ENCODE data around the gene EXOC3L1.

DNA sequence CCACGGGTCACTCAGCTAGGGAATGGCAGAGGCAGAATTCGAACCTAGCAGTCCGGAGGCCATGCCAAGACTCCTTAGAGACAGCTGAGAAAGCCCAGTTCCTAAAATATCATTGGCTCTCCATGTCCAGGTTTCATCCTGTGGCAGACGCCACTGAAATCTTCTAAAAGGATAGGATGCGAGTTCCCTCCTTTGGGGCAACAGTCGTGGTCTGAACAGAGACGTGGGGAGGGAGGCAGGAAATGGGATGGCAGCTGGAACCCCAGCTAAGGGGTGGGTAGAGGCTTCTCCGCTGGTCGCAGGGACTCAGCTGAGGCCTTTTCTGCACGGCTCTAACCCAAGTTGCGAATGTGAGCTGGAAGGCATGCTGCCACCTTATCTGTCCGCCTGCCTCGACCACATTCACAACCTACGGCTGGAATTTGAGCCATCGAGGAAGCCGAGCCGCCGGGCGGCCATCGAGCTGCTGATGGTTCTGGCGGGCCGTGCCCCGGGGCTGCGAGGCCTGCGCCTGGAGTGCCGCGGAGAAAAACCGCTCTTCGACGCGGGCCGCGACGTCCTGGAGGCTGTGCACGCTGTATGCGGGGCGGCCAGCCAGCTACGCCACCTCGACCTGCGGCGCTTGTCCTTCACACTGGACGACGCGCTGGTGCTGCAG is 27.3 kb downstream of the EXOC3L1 start:
- TF ChIP-seq, protein P1, sequence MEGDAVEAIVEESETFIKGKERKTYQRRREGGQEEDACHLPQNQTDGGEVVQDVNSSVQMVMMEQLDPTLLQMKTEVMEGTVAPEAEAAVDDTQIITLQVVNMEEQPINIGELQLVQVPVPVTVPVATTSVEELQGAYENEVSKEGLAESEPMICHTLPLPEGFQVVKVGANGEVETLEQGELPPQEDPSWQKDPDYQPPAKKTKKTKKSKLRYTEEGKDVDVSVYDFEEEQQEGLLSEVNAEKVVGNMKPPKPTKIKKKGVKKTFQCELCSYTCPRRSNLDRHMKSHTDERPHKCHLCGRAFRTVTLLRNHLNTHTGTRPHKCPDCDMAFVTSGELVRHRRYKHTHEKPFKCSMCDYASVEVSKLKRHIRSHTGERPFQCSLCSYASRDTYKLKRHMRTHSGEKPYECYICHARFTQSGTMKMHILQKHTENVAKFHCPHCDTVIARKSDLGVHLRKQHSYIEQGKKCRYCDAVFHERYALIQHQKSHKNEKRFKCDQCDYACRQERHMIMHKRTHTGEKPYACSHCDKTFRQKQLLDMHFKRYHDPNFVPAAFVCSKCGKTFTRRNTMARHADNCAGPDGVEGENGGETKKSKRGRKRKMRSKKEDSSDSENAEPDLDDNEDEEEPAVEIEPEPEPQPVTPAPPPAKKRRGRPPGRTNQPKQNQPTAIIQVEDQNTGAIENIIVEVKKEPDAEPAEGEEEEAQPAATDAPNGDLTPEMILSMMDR (IDR thresholded peaks at IDR 0.05), result no peak
- no peak for TF ChIP-seq POLR2A (IDR thresholded peaks at IDR 0.05)
